ENCODE measurements around the gene P2RX3.
"Not testable (repeated sequence)": the region's sequence is repeated elsewhere in the genome, so short reads cannot be mapped to it uniquely, and the experiment has no call there.

Gene P2RX3

DNA sequence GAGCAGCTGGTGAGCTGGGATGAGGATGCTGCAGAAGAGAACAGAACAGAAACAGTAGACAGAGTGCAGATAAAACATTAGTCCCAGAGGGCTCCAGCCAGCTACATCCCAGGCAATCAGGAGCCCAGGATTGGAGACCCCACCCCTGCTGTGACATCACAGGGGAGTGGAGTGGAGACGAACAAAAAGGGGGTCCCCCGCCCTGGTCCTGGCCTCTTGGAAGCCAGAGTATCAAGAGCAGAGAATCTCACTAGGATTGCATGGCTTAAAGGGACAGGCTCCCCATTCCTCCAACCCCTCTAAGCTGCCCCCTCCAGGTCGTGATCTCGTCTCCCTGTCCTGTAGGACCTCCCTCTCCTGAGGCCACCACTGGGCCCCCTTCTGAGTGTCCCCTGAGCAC, at the start of gene P2RX3:
P2RX3 (plus strand) TSS at position 211 of the 400 bp plus-strand sequence. CDS start 199 bp downstream, outside the sequence.
- no peak for DNase-seq (ENCODE audit: low read depth in 2 of 2)

DNA sequence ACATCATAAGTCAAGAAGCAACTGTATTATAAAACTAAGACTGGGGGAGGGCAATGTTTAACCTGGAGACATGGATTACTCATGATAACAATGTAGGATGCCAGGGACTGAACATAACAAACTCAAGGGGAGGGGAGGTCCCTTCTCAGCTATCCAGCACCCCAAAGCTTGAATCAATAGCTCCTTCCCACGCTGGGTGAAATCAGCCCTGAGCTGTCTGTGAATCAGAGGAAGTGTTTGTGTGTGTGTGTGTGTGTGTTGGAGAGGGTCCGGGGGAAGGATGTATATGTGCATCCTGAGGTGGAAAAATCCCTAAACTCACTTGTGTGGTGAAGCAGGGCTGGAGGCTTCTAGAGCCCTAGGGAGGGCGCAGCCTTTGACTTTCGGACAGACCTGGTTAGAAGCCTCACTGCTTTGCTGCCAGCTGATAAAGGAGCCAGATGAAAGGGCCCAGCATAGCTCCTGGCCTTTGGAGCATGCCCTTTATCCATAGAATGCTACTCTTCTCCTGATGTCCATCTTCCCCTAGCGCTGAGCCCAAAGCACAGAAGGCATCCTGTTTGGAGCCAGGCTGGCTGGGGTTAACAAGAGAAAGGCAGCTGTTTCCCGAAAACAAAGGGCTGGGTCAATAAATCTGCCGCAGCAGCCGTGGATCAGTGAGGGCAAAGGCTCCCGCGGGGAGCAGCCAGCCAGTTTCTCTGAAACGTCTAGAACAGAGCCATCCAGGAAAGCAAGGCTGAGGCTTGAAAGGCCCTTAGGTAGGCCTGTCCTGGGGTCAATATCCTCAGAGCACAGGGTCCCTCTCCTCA, 49.2 kb upstream of the P2RX3 start:
- no peak for DNase-seq (ENCODE audit: low read depth in 2 of 2)

DNA sequence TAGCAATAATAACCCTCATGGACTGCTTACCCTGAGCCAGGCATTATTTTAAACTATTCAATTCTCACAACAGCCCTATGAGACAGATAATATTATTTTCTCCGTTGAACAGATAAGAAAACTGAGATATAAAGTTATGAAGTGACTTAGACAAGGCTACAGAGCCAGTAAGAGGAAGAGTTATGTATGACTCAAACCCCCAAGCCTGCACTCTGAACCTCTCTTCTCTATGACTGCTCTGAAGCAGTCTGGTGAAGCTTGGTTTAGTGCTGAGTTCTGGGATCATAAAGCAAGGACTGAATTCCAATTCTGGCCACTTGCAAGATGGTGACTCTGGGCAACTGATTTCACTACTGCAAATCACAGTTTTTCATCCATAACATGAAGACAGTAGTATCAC, 47.9 kb upstream of the P2RX3 start:
- DNase-seq (ENCODE audit: low read depth in 2 of 2) = no peak

DNA sequence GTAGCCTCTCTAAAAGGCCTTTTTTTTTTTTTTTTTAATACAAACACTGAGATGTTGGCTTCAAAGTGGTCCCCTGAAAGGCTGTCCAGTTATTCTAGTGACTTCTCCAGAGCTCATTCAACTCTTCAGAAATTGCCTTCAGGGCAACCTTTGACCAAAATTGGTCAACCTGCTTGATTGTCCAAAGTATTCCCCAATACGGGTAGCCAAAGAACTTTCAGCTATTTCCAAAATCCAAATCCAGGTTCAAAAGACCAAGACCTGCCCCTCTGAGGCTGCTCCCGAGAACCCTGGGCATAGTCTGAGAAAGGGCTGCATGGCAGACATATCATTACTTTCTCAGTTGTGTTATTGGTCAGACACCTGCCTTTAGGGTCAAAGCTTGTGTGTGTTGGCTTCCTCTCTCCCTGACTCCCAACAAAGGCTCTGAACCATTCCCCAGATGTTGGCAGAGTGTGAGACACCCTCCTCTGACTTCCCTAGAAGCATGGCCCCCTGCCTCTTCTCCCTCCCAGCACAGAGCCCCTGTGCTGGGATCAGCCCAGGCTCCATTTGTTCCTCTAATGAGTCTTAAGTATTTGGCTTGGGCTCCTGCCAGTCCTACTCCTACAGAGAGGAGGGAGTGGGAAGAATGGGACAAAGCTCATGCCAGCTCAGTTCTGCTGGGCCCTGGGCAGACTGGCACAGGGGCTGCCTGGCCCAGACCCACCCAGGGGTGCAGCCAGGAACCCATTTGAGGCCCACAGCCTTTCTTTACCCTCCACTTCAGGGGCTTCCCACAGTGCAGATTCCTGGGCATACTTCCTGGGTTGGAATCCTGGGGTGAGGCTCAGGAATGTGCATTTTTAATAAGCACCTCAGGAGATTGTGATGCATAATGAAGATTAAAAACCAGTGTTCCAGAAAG, 43.7 kb upstream of the P2RX3 start:
- no peak for DNase-seq (ENCODE audit: low read depth in 2 of 2)

DNA sequence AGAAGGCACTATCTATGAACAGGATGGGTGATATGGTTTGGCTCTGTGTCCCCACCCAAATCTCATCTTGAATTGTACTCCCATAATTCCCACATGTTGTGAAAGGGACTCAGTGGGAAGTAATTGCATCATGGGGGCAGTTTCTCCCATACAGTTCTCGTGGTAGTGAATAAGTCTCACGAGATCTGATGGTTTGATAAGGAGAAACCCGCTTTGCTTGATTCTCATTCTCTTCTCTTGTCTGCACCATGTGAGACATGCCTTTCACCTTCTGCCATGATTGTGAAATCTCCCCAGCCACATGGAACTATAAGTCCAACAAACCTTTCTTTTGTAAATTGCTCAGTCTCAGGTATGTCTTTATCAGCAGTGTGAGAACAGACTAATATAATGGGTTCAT, 41.9 kb upstream of the P2RX3 start:
- not testable (repeated sequence) for DNase-seq (ENCODE audit: low read depth in 2 of 2)

DNA sequence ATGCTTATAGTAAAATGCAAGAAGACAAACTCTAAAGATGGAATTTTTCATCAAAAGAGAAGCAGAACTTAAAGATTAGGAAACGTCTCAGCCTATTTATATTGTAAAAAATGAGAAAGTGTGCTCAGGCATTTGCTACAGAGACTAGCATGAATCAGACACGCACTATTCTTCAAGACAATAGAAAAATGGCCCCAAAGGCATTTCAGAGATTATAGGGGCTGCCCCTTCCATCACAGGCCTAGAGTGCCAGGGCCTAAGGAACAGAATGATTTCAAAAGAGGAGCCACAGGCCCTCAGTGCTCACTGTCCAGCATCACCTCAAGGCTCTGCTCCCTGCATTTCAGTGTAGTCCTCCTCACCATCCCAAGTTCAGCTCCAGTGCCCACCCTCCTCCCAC, 40.9 kb upstream of the P2RX3 start:
- DNase-seq (ENCODE audit: low read depth in 2 of 2) = no peak

DNA sequence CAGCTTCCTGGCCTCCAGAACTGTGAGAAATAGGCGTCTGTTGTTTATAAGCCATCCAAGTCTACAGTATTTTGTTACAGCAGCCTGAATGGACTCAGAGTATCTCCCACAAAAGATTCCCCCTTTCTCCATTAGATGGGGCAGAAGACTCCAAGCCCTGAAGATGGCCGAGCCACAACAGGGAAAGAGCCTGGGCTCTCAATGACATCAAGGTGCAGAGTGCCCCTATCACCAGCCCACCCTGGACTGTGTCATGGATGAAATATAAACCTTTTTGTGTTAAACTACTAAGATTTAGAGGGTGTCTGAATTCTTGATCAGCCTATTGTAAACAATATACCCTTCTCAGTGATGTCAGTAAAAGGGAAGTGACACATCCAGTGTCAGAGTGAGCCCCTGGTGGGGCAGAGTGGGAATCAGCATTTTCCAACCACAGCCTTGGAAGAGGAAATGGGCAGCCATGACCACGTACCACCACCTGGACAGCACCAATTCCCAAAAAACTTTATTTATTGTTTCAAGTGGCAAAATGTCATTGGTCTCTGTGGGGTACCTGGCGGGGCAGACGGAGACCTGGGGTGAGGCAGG, 38.9 kb upstream of the P2RX3 start:
- DNase-seq (ENCODE audit: low read depth in 2 of 2) = no peak

DNA sequence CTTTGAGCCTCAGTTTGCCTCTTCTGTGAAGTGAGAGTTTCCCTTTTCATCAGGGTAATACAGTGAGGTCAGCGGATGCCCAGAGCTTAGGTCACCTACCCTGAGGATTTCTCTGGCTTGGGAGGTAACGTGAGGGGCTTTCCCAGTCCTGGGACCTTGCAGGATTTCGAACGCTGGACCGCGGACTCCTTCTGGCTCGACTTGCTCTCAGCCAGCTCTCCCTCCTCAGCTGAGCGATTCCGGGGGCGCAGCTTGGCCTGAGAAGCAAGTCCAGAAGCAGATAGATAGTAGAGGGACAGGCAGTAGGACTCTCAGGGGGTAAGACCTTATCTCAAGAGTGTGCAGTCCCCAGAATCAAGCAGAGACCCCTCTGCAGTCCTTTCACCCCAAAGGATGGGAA, 37.4 kb upstream of the P2RX3 start:
- no peak for DNase-seq (ENCODE audit: low read depth in 2 of 2)

DNA sequence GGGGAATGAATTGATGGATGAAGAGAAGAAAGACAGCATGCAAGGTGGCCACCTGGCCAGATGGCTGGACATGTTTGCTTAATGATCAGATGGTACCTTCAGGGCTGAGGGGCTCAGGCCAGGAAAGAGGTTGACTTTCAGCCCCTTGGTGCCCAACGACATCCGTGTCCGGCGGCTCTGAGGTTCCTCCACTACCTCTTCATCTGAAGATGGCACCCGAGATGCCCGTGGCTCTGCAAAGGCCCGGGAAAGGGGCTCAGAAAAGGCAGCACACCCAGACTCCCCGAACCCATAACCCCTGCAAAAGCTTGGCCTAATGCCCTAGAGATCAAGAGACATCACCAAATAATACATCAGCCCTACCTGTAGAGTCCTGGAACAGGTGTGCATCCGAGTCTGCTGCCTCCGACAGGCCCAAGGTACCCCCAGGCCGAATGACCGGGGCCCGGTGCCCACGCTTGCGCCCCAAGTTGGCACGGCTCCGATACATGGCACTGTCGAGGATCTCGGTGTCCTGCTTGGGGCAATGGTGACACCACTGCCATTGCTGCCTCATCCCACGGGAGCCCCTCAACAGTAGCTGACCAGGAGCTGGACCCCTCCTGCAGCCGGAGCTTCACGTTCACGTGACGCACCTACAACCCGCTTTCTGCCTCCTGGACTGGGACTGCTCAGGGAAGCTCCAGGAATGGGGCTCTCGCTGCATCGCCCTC, 36.3 kb upstream of the P2RX3 start:
- no peak for DNase-seq (ENCODE audit: low read depth in 2 of 2)

DNA sequence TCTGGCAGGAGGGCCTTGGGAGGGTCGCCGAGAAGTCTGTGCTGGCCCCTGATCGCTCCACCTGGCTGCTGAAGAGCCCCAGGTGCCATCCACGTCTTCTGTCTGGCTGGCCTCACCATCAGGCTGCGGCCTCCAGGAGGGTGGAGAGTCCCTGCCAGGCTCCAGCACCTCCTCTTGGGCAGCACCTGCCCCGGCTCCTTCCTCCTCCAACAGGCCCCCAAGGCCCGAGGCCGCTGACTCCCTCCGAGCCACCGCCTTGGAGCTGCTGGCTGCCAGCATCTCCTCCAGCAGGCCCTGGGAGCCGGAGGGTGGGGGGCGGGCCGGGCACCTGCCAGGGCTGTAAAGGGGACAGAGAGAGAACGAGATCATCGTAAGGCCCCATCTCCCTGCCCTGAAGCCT, 35.7 kb upstream of the P2RX3 start:
- no peak for DNase-seq (ENCODE audit: low read depth in 2 of 2)

DNA sequence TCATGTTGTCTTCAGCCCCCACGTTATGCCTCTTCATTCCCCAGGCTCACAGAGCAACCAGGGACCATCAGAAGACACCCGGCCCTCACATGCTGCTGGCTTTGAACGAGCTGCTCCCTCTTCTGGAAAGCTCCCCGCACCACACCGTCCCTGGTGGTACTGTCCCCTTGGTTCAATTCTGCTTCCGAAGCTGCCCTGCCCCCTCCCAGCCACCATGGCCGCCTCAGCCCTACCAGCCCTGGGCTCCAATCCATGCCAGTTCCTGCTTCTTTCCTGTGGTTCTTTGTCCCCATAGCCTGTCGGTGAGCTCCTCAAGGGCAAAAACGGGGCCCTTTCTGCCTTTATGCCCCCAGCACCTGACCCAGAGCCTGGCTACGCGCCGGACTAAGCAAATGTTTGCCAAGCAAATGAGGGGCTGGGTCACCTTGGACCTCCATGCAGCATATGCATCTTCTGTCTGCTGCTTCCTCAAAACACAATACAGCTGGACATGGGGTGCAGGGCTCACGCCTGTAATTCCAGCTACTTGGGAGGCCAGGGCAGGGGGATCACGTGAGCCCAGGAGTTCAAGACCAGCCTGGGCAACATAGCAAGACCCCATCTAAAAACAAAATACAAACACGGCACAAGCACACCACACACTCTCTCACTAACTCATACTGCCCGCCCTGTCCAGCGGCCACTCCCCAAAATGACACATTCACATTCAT, 34.7 kb upstream of the P2RX3 start:
- no peak for DNase-seq (ENCODE audit: low read depth in 2 of 2)

DNA sequence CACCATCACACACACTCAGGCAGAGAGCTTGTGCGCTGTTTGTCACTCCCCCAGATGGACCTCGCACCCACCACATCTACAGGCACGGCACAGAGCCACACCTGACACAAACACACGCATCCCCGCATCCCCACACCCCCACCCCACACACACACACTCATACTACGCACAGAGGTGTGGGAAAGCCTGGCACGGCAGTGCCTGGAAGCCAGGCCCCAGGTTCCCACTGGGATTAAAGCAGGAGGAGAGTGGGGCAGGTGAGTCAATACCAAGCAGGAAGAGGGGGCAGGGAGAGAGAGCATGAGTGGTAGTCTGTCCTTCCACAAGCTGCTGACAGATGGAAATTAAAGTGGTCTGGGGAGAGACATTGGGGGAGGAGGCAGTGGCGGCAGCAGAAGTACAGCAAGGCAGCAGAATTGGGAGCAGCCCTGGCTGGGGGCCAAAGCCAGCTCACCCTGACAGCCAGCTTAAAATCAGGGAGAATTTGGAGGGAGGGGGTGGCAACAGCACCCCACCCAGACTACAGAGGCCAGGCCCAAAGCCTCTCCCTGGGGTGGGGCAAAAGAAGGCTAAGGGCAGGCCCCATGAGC, 34.1 kb upstream of the P2RX3 start:
- no peak for DNase-seq (ENCODE audit: low read depth in 2 of 2)

DNA sequence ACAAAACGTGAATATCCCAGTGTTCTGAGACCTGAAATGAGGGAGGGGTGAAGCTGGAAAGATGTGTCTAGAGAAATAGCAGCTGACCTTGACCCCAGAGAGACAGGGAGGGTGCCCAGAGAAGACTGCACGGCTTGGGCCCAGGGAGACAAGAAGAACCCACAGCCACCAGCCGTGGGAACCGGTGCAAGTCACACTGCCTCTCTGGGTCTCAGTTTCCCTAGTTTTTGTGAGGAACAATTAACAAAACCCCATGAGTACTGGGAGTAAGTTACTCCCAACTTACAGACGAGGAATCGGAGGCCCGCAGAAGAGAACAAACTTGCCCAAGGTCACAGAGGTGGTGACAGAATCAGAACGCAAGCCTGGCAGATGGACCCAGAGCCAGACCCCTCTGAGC, 32.6 kb upstream of the P2RX3 start:
- DNase-seq (ENCODE audit: low read depth in 2 of 2) = no peak

DNA sequence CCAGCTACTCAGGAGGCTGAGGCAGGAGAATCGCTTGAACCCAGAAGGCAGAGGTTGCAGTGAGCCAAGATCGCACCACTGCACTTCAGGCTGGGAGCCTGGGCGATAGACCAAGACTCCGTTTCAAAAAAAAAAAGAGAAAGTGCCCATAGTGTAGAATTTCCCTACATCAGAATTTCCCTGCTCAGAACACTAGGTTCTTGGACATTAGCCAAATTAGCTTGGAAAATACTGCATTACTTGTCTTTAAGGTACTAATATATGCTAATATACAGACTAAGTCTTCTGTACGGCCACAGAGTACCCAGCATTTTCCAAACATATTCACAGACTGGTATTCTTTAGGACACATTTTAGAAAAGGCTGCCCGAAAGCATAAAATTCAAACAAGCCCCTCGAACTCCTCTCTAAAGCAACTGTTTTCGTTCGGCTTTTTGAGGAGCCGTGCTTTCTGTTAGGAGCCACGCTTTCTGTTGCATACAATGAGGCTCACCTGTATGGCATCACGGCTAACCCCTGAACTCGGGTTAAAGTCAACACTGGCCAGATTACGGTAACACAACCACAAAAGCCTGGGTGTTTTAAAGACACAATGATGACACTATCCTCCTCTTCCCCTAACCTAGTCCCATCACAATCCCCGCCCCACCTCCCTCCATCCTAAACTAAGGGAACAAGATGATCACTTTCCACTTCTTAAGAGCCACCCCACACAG, 31.8 kb upstream of the P2RX3 start:
- DNase-seq (ENCODE audit: low read depth in 2 of 2) = no peak

DNA sequence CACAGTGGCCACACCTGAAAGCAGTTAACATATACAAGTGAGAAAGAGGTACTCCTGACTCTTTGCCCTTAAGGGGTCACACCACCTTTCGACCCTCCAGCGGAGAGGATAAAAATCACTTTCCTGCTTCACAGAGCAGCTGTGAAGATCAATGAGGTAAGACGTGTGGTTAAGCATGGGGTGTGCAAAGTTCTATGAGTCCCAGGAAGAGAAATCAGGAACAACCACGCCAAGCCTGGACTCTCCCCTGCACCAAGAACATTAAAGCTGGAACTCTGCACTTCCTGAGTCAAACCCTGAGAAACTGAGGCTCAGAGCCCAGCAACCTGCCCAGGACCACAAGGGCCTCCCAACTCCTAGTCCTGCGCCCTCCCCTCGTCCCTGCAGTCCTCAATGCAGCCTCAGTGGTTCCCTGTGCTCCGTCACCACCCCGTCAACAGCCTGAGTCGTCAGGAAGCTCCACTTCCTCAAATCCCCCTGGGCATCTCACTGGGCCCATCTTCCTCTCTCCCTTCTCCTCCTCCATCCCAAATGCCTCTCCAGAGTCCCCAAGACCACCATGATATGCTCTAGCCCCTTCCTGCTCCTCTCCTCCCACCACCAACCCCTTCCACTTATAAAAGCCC, 31.1 kb upstream of the P2RX3 start:
- DNase-seq (ENCODE audit: low read depth in 2 of 2) = no peak

DNA sequence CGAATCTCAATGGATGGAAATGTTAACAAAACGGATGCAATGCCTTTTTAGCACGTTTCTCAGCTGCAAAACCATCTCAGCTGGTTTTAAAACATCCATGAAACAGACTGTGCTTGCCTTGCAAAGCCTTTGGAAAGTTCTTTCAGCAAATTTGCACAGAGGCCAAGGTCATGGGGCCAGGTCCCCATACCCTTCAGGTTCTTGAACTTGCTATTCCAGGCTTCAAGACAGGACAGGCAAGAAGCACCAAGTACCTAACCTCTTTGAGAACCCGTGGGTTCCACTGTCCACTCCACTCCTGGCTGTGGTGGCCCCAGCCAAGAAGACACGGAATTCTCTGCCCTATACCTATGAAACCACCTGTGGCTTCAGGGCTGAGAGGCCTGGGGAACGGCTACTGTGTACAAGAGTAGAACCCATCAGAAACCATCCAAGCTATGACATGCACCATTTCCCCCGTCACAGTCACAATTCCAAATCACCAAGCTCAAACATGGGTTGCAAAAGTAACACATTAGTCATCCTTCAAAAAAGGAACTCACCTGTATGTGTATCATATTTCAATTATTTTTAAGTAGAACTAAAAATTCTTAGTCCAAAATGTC, 30.4 kb upstream of the P2RX3 start:
- no peak for DNase-seq (ENCODE audit: low read depth in 2 of 2)

DNA sequence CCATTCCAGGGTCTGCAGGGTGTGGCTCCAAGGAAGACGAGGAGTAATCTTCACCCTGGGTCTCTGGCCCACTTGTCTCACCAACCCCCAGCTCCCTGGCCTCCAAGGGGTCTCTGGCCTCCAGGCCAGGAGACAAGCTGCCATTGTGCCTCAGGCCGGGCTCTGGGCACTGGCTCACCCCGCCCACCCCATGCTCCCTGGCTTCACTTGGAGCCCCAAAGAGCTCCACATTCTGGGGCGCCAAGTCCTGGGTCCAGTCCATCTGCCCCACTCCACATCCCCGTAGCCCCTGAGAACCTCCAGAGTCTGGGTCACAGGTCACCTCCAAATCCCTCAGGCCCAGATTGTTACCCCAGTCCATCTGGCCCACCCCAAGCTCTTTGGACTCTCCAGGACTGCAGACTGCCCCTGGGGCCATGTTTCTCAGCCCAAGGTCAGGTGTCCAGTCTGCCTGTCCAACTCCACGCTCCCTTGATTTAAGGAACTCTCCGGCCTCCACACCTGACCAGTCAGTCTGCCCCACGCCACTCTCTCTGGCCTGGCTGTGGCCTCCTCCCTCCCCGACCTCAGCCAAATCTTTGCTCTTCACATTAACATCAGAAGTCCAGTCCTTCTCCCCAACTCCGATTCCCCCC, 29.6 kb upstream of the P2RX3 start:
- no peak for DNase-seq (ENCODE audit: low read depth in 2 of 2)

DNA sequence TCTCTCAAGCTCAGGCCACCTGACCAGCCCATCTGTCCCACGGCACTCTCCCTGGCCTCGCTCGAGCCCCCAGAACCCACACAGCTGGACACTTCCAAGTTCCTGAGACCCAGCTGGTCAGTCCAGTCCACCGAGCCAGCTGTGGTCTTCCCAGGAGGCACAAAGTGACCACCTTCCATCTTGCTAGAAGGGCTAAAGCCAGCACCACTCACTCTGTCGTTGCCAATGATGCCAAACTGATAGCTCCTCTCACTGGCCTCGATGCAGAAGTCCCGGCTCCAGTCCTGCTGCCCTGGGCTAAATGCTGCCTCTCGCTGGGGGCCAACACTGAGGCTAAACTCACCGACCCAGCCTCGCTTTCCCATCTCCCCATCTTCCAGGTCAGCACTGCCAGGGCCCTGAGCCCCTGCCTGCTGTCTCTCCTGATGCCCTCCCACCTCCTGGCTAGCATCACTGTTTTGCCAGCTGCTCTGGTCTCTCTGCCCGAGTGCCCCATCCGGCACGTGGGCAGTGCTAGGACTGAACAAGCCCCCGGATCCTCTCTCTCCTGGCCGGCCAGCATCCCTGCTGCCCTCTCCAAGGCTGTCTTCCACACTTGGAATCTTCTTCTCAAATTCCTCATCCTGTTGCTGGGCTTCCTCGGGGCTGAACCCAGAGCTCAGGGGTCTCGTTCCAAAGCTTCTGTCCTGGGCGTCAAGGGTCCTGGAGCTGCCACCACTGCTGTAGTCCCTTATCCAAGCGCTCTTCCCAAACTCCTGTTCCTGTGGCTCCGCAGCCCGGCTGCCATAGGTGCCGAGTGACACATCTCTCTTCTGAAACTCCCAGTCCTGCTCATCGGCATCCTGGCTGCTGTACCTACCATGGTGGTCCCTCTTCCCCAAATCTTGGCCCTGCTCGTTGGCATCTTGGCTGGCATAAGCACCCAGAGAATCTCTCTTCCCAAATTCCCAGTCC, 28.8 kb upstream of the P2RX3 start:
- DNase-seq (ENCODE audit: low read depth in 2 of 2) = no peak

Measured in stimulated activated CD8-positive, alpha-beta memory T cell treated with anti-CD3 and anti-CD28 coated beads, Interleukin-7, amount 100 ng/mL, for 4 hours (primary cell).